ENCODE data around the gene ARHGAP28. TPM values are rescaled to one million over a fixed set of nuclear protein-coding genes. Genes with fewer than 3 reads are reported as not detected.

ARHGAP28 gene
- total RNA-seq, 1 experiment from 2014 or later, result not detected

GRCh38 chr18:6875749-6876148, 146.2 kb downstream of the ARHGAP28 start:
- Histone ChIP-seq H3K4me1 (ENCODE audit: low read length) (no peaks in the 10 kb centered on the region), H3K9me2 (replicated peaks; ENCODE audit: insufficient read depth, low read length) (no peaks in the 10 kb centered on the region), H3K4me2 (ENCODE audit: low read depth, low read length, poor library complexity, severe bottlenecking) (no peak overlapping the region), H3K79me2 (ENCODE audit: low read length) (no peaks in the 10 kb centered on the region), H3K27me3 (ENCODE audit: low read length) (no peaks in the 10 kb centered on the region), H3K27ac (ENCODE audit: low read length) (no peak overlapping the region), H3K9me3 (ENCODE audit: low read length) (no peaks in the 10 kb centered on the region), H3K4me3 (ENCODE audit: low read length) (no peak overlapping the region), H3K9ac (ENCODE audit: low read length) (no peak overlapping the region), H3K36me3 (ENCODE audit: insufficient read depth, low read length) (no peaks in the 10 kb centered on the region), H4K20me1 (ENCODE audit: insufficient read depth, low read depth, low read length) (no peaks in the 10 kb centered on the region), H2AFZ (ENCODE audit: low read length) (no peak overlapping the region)
- DNase-seq, result no peak

GRCh38 chr18:6876641-6877041, 147.1 kb downstream of the ARHGAP28 start:
- Histone ChIP-seq H3K9ac (ENCODE audit: low read length) (no peak overlapping the region), H3K27me3 (ENCODE audit: low read length) (no peaks in the 10 kb centered on the region), H3K27ac (ENCODE audit: low read length) (no peak overlapping the region), H3K4me3 (ENCODE audit: low read length) (no peak overlapping the region), H3K79me2 (ENCODE audit: low read length) (no peaks in the 10 kb centered on the region), H3K4me2 (ENCODE audit: low read depth, low read length, poor library complexity, severe bottlenecking) (no peak overlapping the region), H3K4me1 (ENCODE audit: low read length) (no peaks in the 10 kb centered on the region), H3K9me2 (replicated peaks; ENCODE audit: insufficient read depth, low read length) (no peaks in the 10 kb centered on the region), H4K20me1 (ENCODE audit: insufficient read depth, low read depth, low read length) (no peaks in the 10 kb centered on the region), H3K36me3 (ENCODE audit: insufficient read depth, low read length) (no peaks in the 10 kb centered on the region), H3K9me3 (ENCODE audit: low read length) (no peaks in the 10 kb centered on the region), H2AFZ (ENCODE audit: low read length) (no peak overlapping the region)
- no peak for DNase-seq

- Histone ChIP-seq H3K36me3 (ENCODE audit: insufficient read depth, low read length) (no peaks in the 10 kb centered on the region), H3K4me2 (ENCODE audit: low read depth, low read length, poor library complexity, severe bottlenecking) (no peak overlapping the region), H3K27ac (ENCODE audit: low read length) (no peak overlapping the region), H3K9ac (ENCODE audit: low read length) (no peak overlapping the region), H2AFZ (ENCODE audit: low read length) (no peak overlapping the region), H3K79me2 (ENCODE audit: low read length) (no peaks in the 10 kb centered on the region), H3K9me2 (replicated peaks; ENCODE audit: insufficient read depth, low read length) (no peaks in the 10 kb centered on the region), H3K9me3 (ENCODE audit: low read length) (no peaks in the 10 kb centered on the region), H3K4me1 (ENCODE audit: low read length) (no peaks in the 10 kb centered on the region), H4K20me1 (ENCODE audit: insufficient read depth, low read depth, low read length) (no peaks in the 10 kb centered on the region), H3K4me3 (ENCODE audit: low read length) (no peak overlapping the region), H3K27me3 (ENCODE audit: low read length) (no peaks in the 10 kb centered on the region)
- no peak for DNase-seq
These were observed 147.8 kb downstream of the ARHGAP28 start for GRCh38 chr18:6877288-6877687.

- Histone ChIP-seq H3K9ac (ENCODE audit: low read length) (no peak overlapping the region), H3K4me2 (ENCODE audit: low read depth, low read length, poor library complexity, severe bottlenecking) (no peak overlapping the region), H3K36me3 (ENCODE audit: insufficient read depth, low read length) (no peaks in the 10 kb centered on the region), H4K20me1 (ENCODE audit: insufficient read depth, low read depth, low read length) (no peaks in the 10 kb centered on the region), H3K79me2 (ENCODE audit: low read length) (no peaks in the 10 kb centered on the region), H3K27ac (ENCODE audit: low read length) (no peak overlapping the region), H3K9me2 (replicated peaks; ENCODE audit: insufficient read depth, low read length) (no peaks in the 10 kb centered on the region), H3K4me3 (ENCODE audit: low read length) (no peak overlapping the region), H3K9me3 (ENCODE audit: low read length) (no peaks in the 10 kb centered on the region), H3K4me1 (ENCODE audit: low read length) (no peaks in the 10 kb centered on the region), H2AFZ (ENCODE audit: low read length) (no peak overlapping the region), H3K27me3 (ENCODE audit: low read length) (no peaks in the 10 kb centered on the region)
- DNase-seq, result no peak
These were observed 149.2 kb downstream of the ARHGAP28 start for GRCh38 chr18:6878556-6879297.

GRCh38 chr18:6879508-6880195, 150.1 kb downstream of the ARHGAP28 start:
- Histone ChIP-seq H3K4me3 (ENCODE audit: low read length) (no peak overlapping the region), H4K20me1 (ENCODE audit: insufficient read depth, low read depth, low read length) (no peaks in the 10 kb centered on the region), H3K27me3 (ENCODE audit: low read length) (no peaks in the 10 kb centered on the region), H3K4me1 (ENCODE audit: low read length) (no peaks in the 10 kb centered on the region), H2AFZ (ENCODE audit: low read length) (no peak overlapping the region), H3K9me2 (replicated peaks; ENCODE audit: insufficient read depth, low read length) (no peaks in the 10 kb centered on the region), H3K4me2 (ENCODE audit: low read depth, low read length, poor library complexity, severe bottlenecking) (no peak overlapping the region), H3K9ac (ENCODE audit: low read length) (no peak overlapping the region), H3K36me3 (ENCODE audit: insufficient read depth, low read length) (no peaks in the 10 kb centered on the region), H3K79me2 (ENCODE audit: low read length) (no peaks in the 10 kb centered on the region), H3K27ac (ENCODE audit: low read length) (no peak overlapping the region), H3K9me3 (ENCODE audit: low read length) (no peaks in the 10 kb centered on the region)
- no peak for DNase-seq

- Histone ChIP-seq H3K9me3 (ENCODE audit: low read length) (no peaks in the 10 kb centered on the region), H3K9ac (ENCODE audit: low read length) (no peak overlapping the region), H3K4me2 (ENCODE audit: low read depth, low read length, poor library complexity, severe bottlenecking) (no peak overlapping the region), H3K27me3 (ENCODE audit: low read length) (no peaks in the 10 kb centered on the region), H3K4me1 (ENCODE audit: low read length) (no peaks in the 10 kb centered on the region), H3K4me3 (ENCODE audit: low read length) (no peak overlapping the region), H3K9me2 (replicated peaks; ENCODE audit: insufficient read depth, low read length) (no peaks in the 10 kb centered on the region), H3K27ac (ENCODE audit: low read length) (no peak overlapping the region), H2AFZ (ENCODE audit: low read length) (no peak overlapping the region), H4K20me1 (ENCODE audit: insufficient read depth, low read depth, low read length) (no peaks in the 10 kb centered on the region), H3K36me3 (ENCODE audit: insufficient read depth, low read length) (no peaks in the 10 kb centered on the region), H3K79me2 (ENCODE audit: low read length) (no peaks in the 10 kb centered on the region)
- no peak for DNase-seq
These were observed 151.7 kb downstream of the ARHGAP28 start for GRCh38 chr18:6881034-6881820.

GRCh38 chr18:6882401-6882800, 152.9 kb downstream of the ARHGAP28 start:
- H3K36me3 ChIP-seq (ENCODE audit: insufficient read depth, low read length), result no peaks in the 10 kb centered on the region
- no peaks in the 10 kb centered on the region for H3K4me1 ChIP-seq (ENCODE audit: low read length)
- no peaks in the 10 kb centered on the region for H3K9me3 ChIP-seq (ENCODE audit: low read length)
- no peaks in the 10 kb centered on the region for H3K27me3 ChIP-seq (ENCODE audit: low read length)
- H3K4me3 ChIP-seq (ENCODE audit: low read length), result no peak overlapping the region
- H4K20me1 ChIP-seq (ENCODE audit: insufficient read depth, low read depth, low read length), result no peaks in the 10 kb centered on the region
- DNase-seq, result no peak
- no peak overlapping the region for H3K27ac ChIP-seq (ENCODE audit: low read length)
- H2AFZ ChIP-seq (ENCODE audit: low read length), result no peak overlapping the region
- H3K9me2 ChIP-seq (replicated peaks; ENCODE audit: insufficient read depth, low read length), result no peaks in the 10 kb centered on the region
- H3K79me2 ChIP-seq (ENCODE audit: low read length), result no peaks in the 10 kb centered on the region
- no peak overlapping the region for H3K4me2 ChIP-seq (ENCODE audit: low read depth, low read length, poor library complexity, severe bottlenecking)
- H3K9ac ChIP-seq (ENCODE audit: low read length), result no peak overlapping the region

- Histone ChIP-seq H3K9ac (ENCODE audit: low read length) (no peak overlapping the region), H3K4me3 (ENCODE audit: low read length) (no peak overlapping the region), H3K79me2 (ENCODE audit: low read length) (no peaks in the 10 kb centered on the region), H3K27me3 (ENCODE audit: low read length) (no peaks in the 10 kb centered on the region), H3K4me1 (ENCODE audit: low read length) (no peaks in the 10 kb centered on the region), H3K36me3 (ENCODE audit: insufficient read depth, low read length) (no peaks in the 10 kb centered on the region), H3K27ac (ENCODE audit: low read length) (no peak overlapping the region), H3K9me2 (replicated peaks; ENCODE audit: insufficient read depth, low read length) (no peaks in the 10 kb centered on the region), H3K4me2 (ENCODE audit: low read depth, low read length, poor library complexity, severe bottlenecking) (no peak overlapping the region), H4K20me1 (ENCODE audit: insufficient read depth, low read depth, low read length) (no peaks in the 10 kb centered on the region), H2AFZ (ENCODE audit: low read length) (no peak overlapping the region), H3K9me3 (ENCODE audit: low read length) (no peaks in the 10 kb centered on the region)
- no peak for DNase-seq
These were observed 155.5 kb downstream of the ARHGAP28 start for GRCh38 chr18:6885006-6885481.
